ENCODE measurements around the gene PLCB2.

- TF ChIP-seq, protein P1, sequence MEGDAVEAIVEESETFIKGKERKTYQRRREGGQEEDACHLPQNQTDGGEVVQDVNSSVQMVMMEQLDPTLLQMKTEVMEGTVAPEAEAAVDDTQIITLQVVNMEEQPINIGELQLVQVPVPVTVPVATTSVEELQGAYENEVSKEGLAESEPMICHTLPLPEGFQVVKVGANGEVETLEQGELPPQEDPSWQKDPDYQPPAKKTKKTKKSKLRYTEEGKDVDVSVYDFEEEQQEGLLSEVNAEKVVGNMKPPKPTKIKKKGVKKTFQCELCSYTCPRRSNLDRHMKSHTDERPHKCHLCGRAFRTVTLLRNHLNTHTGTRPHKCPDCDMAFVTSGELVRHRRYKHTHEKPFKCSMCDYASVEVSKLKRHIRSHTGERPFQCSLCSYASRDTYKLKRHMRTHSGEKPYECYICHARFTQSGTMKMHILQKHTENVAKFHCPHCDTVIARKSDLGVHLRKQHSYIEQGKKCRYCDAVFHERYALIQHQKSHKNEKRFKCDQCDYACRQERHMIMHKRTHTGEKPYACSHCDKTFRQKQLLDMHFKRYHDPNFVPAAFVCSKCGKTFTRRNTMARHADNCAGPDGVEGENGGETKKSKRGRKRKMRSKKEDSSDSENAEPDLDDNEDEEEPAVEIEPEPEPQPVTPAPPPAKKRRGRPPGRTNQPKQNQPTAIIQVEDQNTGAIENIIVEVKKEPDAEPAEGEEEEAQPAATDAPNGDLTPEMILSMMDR (conservative IDR thresholded peaks at IDR 0.05): no peak
- no peak for TF ChIP-seq EZH2 (IDR thresholded peaks at IDR 0.05; ENCODE audit: low read depth)
Observed at GRCh38 chr15:40337597-40337996, 29.9 kb upstream of the PLCB2 start.
